Right hindlimb (tissue), 1 donor: ENCODE data around the gene RIMBP2.

Experiments
- DNase-seq: peaks from one replicate; pipeline ENCODE4 v3.0.0-alpha.2; 2018

RIMBP2 gene

DNA sequence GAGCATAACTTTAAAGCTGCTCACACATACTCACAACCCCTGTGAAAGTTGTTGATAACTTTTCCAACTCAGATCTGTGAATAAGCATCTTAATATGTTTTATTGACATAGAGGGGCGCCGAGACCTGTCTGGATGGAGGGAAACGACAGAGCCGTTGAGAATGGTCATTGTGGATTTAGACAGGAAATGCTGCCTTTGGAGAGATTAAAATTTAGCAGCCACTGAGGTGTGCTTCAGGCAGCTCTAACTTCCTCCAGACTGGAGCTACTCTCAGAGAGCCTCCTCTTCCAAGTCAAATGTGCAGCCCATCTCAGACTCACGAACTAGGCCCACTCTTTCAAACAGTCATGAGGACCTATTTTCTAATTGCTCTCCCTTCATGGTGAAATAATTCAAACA, 90.9 kb downstream of the RIMBP2 start:
- DNase-seq, result no peak

DNA sequence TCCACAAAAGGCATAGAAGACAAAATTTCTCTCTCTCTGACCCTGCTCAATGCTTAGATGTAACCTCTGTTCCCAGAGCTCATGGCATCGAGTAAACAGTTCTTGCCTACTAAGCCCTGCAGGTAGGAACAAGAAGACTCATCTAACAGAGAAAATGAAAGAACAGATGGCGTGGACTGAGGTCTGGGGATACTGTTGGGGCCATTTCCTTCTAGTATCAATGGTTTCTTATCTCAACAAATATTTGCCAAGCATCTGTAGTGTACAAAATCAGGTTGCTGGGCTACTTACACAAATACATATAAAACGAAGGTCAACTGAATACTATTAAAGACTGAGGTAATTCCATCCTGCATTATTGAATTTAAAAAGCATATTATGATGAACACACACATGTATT, 93.3 kb downstream of the RIMBP2 start:
- no peak for DNase-seq

DNA sequence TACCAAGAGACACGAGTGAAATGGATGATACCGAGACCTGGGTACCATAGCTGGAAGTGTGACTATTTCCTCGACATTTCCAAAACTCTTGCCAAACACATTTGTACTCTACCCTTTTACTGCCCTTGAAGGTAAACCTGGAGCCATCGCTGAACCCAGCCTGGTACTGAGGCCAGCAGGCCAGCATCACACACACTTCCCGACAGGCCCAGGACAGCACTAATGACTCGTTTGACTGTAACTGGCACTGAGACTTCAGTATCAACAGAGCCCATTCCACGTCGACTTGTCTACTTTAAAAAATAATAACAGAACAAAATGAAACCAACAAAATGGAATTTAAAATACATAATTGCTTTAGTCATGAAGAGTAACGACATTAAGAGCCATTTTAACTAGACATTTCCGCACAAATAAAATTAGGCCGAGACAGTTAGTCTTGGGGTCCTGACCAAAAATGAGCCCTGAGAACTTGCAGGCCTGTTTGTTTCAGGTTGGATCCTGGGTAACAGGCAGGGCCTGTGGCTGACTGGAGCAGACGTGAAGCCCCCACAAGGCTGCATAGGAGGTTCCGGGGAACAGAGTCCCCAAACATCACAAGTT, 94.3 kb downstream of the RIMBP2 start:
- no peak for DNase-seq

DNA sequence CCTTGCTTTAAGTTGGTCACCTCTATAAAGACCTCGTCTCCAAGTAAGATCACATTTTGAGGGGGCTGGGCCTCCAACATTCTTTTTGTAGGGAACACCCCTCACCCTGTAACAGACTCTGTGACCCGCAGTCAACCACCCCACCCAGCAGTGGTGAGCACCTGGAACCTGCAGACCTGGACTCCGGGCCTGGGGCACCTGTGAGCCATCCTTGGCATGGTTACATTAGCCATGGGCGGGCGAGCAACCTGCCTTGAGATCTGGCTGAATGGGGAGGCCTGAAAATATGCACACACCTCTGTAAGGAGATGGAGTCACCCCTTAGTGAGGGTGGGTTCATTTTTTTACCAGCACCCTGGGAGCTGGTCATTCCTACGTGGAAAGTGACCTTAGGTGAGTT, 95.3 kb downstream of the RIMBP2 start:
- no peak for DNase-seq

DNA sequence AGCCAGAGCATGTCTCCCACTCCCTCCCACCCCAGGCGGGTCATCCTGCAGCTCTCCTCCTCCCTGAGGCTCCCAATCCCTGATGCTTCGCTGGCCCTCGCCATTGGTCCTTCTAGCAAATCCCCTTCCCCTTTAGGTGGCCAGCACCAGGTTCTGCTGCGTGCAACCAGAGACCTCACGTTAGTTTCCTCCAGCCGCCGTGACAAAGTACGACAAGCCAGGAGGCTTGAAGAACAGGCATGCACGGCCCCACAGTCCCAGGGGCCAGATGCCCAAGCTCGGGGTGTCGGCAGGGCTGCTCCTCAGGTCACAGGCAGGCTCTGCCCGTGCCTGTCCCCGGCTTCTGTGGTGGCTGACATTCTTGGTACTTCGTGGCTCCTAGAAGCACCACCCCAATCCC, 95.8 kb downstream of the RIMBP2 start:
- no peak for DNase-seq

DNA sequence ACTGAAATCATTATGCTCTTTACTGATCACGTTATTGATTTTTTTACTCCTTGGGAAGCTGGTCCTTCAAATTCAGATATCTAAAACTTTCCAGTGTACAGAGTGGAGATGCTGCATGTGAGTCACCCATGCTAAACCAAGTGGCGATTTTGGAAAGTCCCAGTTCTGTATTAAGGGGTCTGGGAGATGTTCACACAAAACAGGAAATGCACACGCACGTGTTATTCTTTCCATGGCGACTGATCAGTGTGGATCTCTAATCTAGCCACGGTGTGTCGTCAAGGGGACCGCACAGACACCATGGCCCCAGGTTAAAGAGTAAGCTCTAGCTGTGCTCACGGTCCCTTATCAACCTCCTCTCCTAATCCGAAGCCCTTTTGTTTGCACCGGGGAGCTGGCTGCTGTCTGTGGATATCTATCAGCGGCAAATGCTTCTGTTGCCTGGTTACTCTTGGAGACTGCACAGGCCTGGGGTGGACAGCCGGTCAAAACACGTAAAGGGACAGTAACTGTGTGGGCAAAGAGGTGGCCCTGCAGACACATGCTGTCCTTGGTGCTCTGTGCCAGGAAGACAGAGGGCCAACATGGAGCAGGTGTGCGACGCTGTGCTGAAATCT, 96.6 kb downstream of the RIMBP2 start:
- no peak for DNase-seq

DNA sequence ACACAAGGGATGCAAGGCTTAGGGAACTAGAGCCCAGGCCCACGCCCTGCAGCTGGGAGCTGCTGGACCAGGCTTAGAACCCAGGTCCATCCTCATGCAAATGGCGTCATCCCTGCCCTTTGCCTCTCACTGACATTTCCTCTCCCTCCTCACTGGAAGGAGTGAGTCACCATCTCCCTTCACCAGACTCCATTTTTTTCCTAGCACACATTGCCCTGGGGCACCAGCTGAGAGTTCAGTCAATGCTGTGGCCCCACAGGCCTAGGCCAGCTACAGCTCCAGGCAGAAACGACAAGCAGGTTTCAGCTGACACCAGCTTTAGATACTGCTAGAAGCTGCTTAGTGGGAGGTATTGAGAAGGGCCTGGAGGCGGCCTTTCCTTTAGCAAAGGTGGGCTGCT, 98.9 kb downstream of the RIMBP2 start:
- no peak for DNase-seq

DNA sequence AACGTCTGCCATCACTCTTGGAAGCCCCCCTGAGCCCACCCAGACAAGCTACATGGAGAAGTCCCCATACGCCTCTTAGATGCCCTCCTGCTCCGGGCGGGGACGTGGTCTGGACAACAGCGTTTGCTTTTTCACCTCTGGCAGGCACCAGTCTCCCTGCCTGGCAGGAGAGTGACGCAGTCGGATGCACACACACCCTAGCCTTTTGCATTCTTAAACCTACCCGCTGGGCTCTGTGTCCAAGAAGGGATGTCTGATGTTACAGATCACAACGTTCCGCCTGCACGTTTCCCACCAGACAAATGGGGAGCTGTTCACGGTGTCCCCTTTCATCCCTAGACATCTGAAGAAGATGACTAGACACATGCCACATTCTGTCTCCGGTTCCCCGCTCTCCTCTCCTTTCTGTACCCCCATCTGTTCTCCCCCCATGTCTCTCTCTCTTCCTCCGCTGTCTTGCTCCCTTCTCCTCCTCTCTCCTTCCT, 100.2 kb downstream of the RIMBP2 start:
- DNase-seq, result no peak

DNA sequence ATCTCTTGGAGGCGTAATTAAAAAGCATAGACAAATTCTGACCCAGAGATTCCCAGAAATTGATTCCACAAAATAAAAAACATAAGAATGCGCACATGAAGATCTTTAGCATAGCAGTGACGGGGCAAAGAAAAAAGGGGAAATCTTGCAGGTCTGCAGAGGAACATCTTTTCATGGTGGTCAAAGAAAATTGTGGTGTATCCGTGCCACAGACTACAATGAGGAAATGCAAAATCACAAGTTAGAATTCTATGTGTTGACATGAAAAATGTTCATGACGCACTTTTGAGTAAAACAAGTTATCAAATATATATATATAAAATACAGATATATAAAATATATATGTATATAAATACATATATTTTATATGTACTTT, 101.6 kb downstream of the RIMBP2 start:
- no peak for DNase-seq

DNA sequence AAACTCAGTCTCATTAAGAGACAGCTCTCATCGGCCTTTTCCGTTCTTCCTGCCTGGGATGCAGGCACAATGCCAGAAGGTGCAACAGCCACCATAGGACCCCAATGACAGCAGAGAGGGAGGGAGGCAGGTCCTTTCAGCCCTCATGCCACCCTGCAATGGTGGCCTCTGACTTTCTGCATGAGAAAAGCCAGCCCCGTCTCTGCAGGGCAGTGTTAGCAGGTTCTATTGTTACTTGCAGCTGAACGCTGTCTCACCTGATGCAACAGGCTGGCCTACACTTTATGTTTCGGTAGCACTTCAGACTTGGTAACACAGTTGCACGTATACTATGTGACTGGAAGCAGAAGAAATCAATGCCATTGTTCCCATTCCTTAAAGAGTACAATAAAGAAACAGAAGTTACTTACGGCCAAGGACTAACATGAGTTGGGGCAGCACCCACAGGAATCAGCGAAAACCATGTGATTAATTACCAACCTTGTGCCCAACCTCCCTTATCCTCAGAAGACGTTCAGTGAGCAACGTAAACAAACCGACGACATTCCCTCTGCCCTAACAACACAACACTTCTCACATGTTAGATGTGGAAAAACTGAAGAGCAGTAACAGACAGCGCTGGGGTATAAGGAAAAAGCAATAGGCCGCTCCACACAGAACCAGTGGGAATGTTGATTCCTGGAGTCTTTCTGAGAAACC, 102.1 kb downstream of the RIMBP2 start:
- DNase-seq, result no peak

DNA sequence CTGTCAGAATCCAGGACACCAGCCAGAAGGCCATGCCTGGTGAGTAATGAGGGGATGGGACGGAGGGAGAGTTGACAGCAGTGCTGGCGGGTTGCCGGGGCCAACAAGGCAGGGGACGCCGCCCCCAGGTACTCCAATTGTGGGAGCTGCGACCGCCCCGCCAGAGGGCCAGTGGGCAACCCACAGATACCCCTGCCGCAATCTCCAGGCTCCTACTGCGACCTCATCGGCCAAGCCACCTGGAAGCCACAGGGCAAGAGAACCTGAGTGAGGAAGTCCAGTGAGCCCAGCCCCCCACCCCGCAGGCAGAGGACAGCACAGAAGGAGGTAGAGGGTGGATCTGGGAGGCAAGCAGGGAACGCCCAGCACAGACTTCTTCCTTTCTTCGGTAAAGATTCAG, 103.0 kb downstream of the RIMBP2 start:
- no peak for DNase-seq

DNA sequence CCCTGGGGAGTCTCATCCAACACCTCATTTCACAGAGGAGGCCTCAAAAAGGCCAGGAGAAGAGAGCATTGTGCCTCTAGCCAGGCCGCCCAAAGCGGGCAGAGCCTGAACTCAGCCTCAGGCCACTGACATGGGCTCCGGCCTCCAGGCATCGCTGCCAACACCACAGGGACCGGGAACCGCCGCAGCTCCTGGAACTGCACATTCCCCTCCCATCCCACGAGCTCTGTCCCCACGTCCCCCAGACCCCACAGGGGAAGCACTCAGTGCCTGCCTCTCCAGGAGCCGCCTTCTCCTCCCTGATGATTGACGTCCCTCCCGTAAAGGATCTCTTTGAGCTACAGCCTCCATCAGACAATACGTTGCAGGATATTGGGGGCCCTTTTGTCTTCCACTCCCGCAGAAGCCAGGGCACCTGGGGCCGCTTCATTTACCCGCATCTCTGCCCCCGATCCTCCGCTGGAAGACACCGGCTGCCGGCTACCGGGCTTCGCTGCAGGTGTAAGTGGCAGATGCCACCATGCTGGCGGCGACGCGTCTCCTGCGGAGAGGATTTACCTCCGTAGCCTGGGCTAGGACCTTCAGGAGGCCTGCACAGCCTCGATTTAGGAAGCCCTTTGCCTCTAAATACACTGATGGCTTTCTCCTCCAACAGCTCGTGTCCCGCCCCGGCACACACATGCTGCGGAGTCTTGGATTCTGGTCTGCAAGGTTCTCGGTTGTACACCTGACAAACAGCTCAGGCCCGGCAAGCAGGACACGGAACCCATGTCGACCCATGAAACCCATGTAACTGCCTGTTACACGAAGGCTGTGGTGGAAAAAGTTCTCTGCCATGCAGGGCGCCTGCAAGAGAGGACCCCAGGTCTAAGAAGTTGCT, 104.8 kb downstream of the RIMBP2 start:
- no peak for DNase-seq

DNA sequence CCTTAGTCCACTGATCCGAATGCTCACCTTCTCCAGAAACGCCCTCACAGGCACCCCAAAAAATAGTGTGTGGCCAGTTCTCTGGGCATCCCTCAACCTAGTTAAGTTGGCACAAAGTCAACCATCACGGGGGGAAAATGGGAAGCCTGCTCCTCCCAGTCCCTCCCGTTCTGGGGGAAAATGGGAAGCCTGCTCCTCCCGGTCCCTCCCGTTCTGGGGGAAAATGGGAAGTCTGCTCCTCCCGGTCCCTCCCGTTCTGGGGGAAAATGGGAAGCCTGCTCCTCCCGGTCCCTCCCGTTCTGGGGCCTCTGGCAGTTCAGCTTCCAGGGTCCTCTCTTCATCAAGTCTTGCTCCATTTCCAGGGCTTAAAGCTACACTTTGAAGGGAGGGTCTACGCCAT, 106.1 kb downstream of the RIMBP2 start:
- no peak for DNase-seq

DNA sequence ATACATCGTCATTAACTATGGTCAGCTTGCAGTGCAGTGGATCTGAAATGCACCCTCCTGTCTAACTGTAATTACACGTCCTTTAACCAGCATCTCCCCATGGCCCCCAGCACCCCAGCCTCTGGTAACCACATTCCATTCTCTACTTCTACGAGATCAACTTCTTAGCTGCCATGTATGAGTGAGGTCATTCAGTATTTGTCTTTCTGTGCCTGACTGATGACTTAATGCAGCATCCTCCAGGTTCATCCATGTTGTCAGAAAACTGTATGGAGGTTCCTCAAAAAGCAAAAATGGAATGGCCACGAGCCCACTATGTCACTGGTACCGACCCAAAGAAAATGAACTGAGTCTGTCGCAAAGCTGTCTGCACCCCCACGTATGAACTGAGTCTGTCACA, 107.3 kb downstream of the RIMBP2 start:
- no peak for DNase-seq

DNA sequence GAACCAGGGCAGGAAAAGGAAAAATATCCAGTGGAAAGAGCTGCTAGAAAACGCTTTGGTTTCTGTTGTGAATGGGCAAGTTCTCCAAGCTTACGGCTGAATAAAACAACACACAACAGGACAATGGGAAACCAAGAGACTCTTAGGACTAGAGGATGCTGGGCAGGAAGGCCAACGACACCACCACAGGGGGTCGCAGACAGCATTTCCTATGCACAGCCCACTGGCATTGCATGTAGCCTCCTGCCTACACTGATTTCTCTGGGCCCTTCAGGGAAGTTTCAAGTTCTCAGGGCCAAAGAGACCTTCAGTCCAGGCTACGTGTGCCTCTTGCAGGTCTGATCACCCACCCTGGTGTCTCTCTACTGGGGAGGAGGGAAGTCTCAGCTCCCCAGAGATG, 108.0 kb downstream of the RIMBP2 start:
- DNase-seq, result no peak

DNA sequence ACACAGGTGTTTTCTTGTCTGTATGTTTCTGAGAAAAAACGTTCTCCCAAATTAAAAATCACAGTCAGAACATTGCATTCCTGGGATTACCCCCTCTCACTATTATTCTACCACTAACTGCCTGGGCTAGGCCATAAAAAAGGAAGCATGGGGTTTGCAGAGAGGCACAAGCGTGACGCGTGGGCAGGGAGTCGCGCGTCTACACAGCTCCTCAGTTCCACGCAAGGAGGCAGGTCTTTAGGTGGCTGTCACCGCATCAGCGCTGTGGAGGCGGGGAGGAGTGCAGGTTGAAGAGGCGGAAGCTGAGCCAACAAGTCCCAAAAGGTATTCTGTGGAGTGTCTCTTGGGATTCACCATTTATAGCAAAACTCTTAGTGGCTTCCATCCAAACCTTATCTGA, 109.9 kb downstream of the RIMBP2 start:
- DNase-seq, result no peak

DNA sequence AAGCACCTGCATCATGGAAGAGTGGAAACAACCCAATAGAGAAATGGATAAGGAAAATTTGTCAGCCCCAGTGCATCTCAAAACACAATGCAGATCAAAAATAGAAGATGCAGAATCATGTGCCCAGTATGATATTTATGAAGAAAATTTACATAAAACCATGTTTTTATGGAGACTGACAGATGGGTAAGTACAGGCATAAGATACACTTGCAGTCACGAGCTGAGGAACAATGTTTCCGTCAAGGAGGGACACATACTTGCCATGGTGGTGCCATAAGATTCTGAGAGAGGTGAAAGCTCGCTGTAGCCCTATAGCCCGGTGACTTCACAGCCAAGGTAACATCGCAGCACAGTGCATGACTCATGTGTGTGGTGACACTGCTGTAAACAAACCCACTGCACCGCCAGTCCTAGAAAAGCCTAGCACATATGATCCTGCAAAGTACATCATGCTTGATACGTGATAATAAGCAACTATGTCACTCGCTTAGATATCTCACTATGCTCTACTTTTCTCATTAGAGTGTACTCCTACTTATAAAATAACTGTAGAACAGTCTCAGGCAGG, 112.6 kb downstream of the RIMBP2 start:
- DNase-seq, result no peak

DNA sequence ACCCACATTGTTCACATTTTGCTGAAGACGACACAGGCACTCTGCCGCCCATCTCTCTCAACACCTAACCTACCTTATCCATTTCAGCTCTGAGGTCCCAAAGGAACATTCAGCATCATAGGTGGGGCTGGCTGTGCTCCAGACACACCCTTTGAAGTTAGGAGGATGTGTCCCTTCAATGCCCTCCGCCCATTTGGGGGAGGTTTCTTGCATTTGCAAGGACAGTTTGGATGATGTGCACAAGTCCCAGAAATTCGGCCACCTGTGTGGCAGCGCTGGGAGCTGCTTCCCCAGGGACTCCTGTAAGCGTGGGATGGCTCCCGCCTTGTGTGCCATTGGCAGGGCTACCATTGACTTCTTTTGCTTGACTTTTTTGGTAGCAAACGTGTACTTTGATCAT, 113.8 kb downstream of the RIMBP2 start:
- DNase-seq, result no peak

DNA sequence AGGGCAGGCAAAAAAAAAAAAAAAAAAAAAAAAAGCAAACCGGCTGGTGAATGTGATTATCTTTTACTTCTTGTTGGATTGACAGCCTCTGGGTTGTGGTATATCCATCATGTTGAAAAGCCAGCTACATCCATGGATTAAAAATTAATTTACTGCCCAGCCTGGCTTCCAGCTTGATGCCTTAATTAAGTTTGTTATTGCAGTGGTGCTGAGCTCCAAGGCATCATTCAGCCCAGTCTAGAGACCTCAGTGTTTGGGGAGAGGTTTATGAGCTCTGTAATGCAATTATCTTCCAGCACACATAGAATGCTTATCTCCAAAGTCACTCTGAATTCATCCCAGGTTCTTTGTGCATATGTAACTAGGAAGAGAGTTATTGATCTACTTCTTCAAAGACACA, 114.8 kb downstream of the RIMBP2 start:
- DNase-seq, result no peak

DNA sequence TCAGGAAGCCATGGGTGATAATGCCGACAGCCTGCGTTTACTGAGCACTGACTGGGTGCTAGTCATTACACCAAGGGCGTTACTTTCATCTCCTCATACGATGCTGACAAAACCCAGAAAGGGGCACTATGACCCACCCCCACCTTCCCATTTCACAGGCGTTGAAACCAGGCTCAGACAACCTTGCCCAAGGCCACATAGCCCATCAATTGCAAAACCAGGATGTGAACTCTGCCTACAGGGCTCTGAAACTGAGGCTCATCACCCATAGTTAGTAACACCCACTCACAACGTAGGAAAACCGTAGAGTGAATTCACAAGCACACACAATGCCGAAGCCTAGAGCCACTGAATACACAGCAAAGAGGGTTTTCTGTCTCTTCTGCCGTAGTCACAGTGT, 119.9 kb downstream of the RIMBP2 start:
- DNase-seq, result no peak

DNA sequence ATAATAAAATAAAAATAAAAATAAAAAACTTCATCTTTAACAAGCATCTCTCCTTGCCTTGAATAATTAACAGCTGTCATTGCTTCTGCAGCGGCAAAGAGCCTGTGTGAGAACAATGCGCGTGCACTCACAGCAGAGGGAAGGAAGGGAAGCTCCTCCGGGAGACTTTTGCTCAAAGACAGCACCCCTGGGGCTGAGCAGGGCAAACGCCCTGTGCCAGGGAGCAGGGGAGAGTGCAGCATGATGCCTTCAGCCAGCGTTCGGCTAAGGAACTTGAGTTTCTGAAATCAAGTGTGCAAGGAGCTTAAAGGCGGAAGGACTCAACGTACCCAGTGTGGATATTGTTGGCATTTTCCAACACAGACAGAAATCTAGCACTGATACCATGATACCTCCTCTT, 120.5 kb downstream of the RIMBP2 start:
- no peak for DNase-seq

DNA sequence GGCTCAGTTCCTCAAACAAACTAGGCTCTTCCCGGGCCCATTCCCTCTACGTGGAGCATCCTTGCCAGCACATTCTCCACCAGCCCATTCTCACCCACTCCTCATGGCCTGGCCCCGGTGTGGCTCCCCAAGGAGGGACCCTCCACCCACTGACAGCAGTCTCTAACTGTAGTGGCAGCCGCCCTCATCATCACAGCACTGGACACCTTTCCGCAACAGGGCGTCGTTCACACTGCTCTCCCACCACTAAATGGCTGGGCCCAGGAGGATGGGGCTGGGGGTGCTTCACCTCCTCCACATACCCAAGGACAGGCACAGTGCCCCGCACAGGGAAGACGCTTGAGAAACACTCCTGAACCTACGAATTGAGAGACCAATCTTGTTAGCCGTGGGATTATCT, 123.0 kb downstream of the RIMBP2 start:
- DNase-seq, result no peak

DNA sequence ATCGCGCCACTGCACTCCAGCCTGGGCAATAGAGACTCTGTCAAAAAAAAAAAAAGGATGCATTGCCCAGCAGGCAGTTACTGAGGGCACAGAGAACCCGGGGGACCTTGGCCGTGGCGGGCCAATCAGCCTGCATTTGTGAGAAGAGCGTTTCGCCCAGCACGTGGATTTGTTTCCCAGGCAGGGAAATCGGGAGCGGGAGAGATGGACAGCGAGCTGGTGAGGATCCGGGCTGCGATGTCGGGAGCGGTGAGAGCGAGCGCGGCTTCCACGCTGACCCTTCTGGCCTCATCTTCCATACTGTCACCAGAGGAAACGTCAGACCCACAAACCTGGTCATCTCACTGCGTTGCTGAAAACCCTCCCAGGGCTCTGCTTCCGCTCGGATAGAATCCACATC, 123.5 kb downstream of the RIMBP2 start:
- no peak for DNase-seq
